HepG2 (cell line): ENCODE results near the gene SRP9. TPM values are rescaled to one million over a fixed set of nuclear protein-coding genes. Genes with fewer than 3 reads are reported as not detected.

ENCODE experiments used
- KDM6A ChIP-seq: IDR thresholded peaks from 2 replicates; pipeline ENCODE4 v1.6.1; 2016; ENCODE audit warnings: low read depth
- NCOA5 ChIP-seq: sonication (generic); formaldehyde crosslinking; IDR thresholded peaks from 2 replicates; pipeline ENCODE4 v1.4.0; 2020; ENCODE audit warnings: missing genetic modification reagents
- TCF7 ChIP-seq: sonication (generic); IDR thresholded peaks from 2 replicates; pipeline ENCODE4 v1.6.1; 2016; ENCODE audit warnings: antibody characterized with exemption, low read depth
- TP53 ChIP-seq: sonication (generic); formaldehyde crosslinking; conservative IDR thresholded peaks from 2 replicates; pipeline ENCODE4 v1.4.0; 2020; ENCODE audit warnings: missing genetic modification reagents
- ZNF75D ChIP-seq: sonication (generic); formaldehyde crosslinking; IDR thresholded peaks from 2 replicates; pipeline ENCODE4 v1.8.1; 2023; ENCODE audit warnings: missing genetic modification reagents, mild to moderate bottlenecking, borderline replicate concordance
- polyA plus RNA-seq, 8 experiments: library from polyadenylated mRNA; depleted of rRNA in 3 of 8; stranded (reverse) in 7 of 8; unstranded in 1 of 8; fragments of >200 nt; fragmentation: Illumina TruSeq in 4 of 8; extraction: Trizol in 4 of 8; gene quantifications; 2 replicates each; pipeline versions ENCODE4 v1.2.1 to v1.2.3, GENCODE V29; 2011 to 2016; ENCODE audit warnings: low read depth in 4 of 8, missing spikeins in 1 of 8, mixed read lengths in 1 of 8; ENCODE audit not compliant: insufficient read depth in 1 of 8
- total RNA-seq, 5 experiments: library from RNA; depleted of rRNA; stranded (reverse); fragments of >200 nt; fragmentation: Illumina TruSeq; extraction: Trizol; gene quantifications; 2 replicates each; pipeline ENCODE4 v1.2.3, GENCODE V29; 2016; ENCODE audit warnings: low read depth in 1 of 5
- TF ChIP-seq, protein P1 (sequence below), 2 experiments: sonication (generic) in 1 of 2; formaldehyde crosslinking in 1 of 2; IDR thresholded peaks; 2 replicates each; pipeline versions ENCODE4 v1.6.1 to v1.9.0; 2014 to 2022; ENCODE audit warnings: antibody characterized with exemption in 1 of 2, borderline replicate concordance in 1 of 2, inconsistent platforms in 1 of 2, low read depth in 1 of 2, missing genetic modification reagents in 1 of 2
- TF ChIP-seq, protein P2 (sequence below): sonication (generic); formaldehyde crosslinking; IDR thresholded peaks from 2 replicates; pipeline ENCODE4 v1.5.1; 2020; ENCODE audit warnings: missing genetic modification reagents, mild to moderate bottlenecking, borderline replicate concordance
- TF ChIP-seq, protein P3 (sequence below): IDR thresholded peaks from 2 replicates; pipeline ENCODE4 v1.6.1; 2016; ENCODE audit warnings: control low read depth
- TF ChIP-seq, protein P4 (sequence below): sonication (generic); formaldehyde crosslinking; IDR thresholded peaks from 2 replicates; pipeline ENCODE4 v1.5.1; 2020; ENCODE audit warnings: mild to moderate bottlenecking, moderate library complexity, missing genetic modification reagents
- TF ChIP-seq, protein P5 (sequence below), 2 experiments: IDR thresholded peaks; 2 replicates each; pipeline ENCODE4 v1.6.1; 2011 to 2012; ENCODE audit warnings: low read length in 2 of 2, borderline replicate concordance in 1 of 2, low read depth in 1 of 2, mild to moderate bottlenecking in 1 of 2, moderate library complexity in 1 of 2
- TF ChIP-seq, protein P6 (sequence below): IDR thresholded peaks from 2 replicates; pipeline ENCODE4 v1.6.1; 2016; ENCODE audit warnings: missing compliant biosample characterization, missing genetic modification reagents, borderline replicate concordance

SRP9 gene
- total and polyA plus RNA-seq, 2 of the 13 experiments (the other 11 are each of a cell fraction or from before 2014, with no cell fraction given) = 251 to 307 TPM

DNA sequence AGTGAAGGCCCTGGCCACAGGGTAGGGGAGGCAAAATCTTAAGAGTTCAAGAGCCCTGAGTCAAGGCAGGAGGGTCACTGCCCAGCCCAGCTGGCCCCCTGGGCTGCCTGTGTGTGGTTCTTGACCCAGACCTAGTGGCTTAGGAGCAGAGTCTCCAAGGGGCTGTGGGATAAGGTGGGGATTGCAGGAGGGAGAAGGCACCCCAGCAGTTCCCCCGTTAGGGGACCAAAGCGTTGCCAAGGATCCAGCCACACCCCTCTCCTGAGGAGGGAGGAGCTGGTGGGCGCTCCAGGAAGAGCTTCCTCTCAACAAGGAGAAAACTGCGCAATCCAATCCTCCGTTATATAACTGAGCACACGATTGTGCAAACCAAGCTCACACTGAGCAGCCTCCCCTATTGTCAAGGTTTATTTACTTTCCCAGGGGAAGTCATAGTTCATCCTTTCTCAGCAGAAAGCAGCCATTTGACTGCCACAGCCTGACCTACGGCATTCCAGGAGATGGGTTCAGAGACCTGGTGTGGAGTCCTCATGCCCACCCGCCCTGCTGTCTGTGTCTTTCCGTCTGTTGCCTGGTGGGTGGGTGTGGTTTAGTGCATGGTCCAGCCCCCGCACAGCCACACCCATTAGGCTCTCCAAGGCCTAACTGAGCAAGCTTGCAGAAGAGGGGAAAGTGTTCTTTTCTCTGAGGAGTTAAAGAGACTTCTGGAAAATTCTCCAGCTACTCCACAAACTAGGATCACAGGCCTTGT is 35.8 kb downstream of the SRP9 start (continued):
- TF ChIP-seq, protein P1, sequence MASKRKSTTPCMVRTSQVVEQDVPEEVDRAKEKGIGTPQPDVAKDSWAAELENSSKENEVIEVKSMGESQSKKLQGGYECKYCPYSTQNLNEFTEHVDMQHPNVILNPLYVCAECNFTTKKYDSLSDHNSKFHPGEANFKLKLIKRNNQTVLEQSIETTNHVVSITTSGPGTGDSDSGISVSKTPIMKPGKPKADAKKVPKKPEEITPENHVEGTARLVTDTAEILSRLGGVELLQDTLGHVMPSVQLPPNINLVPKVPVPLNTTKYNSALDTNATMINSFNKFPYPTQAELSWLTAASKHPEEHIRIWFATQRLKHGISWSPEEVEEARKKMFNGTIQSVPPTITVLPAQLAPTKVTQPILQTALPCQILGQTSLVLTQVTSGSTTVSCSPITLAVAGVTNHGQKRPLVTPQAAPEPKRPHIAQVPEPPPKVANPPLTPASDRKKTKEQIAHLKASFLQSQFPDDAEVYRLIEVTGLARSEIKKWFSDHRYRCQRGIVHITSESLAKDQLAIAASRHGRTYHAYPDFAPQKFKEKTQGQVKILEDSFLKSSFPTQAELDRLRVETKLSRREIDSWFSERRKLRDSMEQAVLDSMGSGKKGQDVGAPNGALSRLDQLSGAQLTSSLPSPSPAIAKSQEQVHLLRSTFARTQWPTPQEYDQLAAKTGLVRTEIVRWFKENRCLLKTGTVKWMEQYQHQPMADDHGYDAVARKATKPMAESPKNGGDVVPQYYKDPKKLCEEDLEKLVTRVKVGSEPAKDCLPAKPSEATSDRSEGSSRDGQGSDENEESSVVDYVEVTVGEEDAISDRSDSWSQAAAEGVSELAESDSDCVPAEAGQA (IDR thresholded peaks at IDR 0.05; ENCODE audit: low read depth) = peak; percentile 78; the same call in 1 of the 2 replicates
- TF ChIP-seq, protein P1 (CRISPR knock-in tag; IDR thresholded peaks at IDR 0.05; ENCODE audit: borderline replicate concordance) = peak; percentile 57; the same call in 1 of the 2 replicates
- TF ChIP-seq, protein P2, sequence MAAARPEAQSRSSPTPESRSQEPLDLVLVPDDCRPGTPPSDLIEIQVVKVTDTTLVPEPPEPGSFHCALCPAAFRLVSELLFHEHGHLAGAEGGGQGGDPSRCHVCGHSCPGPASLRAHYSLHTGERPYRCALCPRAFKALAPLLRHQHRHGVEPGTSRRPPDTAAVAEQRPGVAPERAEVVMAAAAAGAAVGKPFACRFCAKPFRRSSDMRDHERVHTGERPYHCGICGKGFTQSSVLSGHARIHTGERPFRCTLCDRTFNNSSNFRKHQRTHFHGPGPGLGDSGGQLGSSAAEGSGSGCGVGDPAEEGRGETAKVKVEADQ (CRISPR knock-in tag) = peak; percentile 85
- TF ChIP-seq ZNF75D (CRISPR knock-in tag) = no peak
- TF ChIP-seq, protein P3, sequence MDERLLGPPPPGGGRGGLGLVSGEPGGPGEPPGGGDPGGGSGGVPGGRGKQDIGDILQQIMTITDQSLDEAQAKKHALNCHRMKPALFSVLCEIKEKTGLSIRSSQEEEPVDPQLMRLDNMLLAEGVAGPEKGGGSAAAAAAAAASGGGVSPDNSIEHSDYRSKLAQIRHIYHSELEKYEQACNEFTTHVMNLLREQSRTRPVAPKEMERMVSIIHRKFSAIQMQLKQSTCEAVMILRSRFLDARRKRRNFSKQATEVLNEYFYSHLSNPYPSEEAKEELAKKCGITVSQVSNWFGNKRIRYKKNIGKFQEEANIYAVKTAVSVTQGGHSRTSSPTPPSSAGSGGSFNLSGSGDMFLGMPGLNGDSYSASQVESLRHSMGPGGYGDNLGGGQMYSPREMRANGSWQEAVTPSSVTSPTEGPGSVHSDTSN (CRISPR knock-in tag) = peak; percentile 32; the same call in 1 of the 2 replicates
- TF ChIP-seq, protein P4, sequence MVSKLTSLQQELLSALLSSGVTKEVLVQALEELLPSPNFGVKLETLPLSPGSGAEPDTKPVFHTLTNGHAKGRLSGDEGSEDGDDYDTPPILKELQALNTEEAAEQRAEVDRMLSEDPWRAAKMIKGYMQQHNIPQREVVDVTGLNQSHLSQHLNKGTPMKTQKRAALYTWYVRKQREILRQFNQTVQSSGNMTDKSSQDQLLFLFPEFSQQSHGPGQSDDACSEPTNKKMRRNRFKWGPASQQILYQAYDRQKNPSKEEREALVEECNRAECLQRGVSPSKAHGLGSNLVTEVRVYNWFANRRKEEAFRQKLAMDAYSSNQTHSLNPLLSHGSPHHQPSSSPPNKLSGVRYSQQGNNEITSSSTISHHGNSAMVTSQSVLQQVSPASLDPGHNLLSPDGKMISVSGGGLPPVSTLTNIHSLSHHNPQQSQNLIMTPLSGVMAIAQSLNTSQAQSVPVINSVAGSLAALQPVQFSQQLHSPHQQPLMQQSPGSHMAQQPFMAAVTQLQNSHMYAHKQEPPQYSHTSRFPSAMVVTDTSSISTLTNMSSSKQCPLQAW (CRISPR knock-in tag) = peak; percentile 96
- TF ChIP-seq TCF7 = peak; percentile 57; the same call in 1 of the 2 replicates
- peak; percentile 81 for TF ChIP-seq KDM6A (CRISPR knock-in tag)
- TF ChIP-seq, protein P5, sequence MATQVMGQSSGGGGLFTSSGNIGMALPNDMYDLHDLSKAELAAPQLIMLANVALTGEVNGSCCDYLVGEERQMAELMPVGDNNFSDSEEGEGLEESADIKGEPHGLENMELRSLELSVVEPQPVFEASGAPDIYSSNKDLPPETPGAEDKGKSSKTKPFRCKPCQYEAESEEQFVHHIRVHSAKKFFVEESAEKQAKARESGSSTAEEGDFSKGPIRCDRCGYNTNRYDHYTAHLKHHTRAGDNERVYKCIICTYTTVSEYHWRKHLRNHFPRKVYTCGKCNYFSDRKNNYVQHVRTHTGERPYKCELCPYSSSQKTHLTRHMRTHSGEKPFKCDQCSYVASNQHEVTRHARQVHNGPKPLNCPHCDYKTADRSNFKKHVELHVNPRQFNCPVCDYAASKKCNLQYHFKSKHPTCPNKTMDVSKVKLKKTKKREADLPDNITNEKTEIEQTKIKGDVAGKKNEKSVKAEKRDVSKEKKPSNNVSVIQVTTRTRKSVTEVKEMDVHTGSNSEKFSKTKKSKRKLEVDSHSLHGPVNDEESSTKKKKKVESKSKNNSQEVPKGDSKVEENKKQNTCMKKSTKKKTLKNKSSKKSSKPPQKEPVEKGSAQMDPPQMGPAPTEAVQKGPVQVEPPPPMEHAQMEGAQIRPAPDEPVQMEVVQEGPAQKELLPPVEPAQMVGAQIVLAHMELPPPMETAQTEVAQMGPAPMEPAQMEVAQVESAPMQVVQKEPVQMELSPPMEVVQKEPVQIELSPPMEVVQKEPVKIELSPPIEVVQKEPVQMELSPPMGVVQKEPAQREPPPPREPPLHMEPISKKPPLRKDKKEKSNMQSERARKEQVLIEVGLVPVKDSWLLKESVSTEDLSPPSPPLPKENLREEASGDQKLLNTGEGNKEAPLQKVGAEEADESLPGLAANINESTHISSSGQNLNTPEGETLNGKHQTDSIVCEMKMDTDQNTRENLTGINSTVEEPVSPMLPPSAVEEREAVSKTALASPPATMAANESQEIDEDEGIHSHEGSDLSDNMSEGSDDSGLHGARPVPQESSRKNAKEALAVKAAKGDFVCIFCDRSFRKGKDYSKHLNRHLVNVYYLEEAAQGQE (IDR thresholded peaks at IDR 0.05; ENCODE audit: borderline replicate concordance in 1 of 2, low read depth in 1 of 2, low read length in 2 of 2) = peak in 1 of 2 experiments; percentile 78; a peak in 1 of 4 replicates
- TF ChIP-seq TP53 (CRISPR knock-in tag) = peak; percentile 72; the same call in 1 of the 2 replicates
- TF ChIP-seq, protein P6, sequence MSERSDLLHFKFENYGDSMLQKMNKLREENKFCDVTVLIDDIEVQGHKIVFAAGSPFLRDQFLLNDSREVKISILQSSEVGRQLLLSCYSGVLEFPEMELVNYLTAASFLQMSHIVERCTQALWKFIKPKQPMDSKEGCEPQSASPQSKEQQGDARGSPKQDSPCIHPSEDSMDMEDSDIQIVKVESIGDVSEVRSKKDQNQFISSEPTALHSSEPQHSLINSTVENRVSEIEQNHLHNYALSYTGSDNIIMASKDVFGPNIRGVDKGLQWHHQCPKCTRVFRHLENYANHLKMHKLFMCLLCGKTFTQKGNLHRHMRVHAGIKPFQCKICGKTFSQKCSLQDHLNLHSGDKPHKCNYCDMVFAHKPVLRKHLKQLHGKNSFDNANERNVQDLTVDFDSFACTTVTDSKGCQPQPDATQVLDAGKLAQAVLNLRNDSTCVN (CRISPR knock-in tag) = peak; percentile 37; the same call in 1 of the 2 replicates
- TF ChIP-seq NCOA5 = no peak
